GM12878 (cell line): ENCODE data around the gene ASB3.

ENCODE experiments used
- EZH2 ChIP-seq: IDR thresholded peaks from 2 replicates; pipeline ENCODE4 v1.6.1; 2012; ENCODE audit warnings: low read depth, mild to moderate bottlenecking, control low read depth, inconsistent platforms, low read length, borderline replicate concordance; ENCODE audit not compliant: control insufficient read depth
- NBN ChIP-seq: fragments of 450-650 bp; IDR thresholded peaks from 2 replicates; pipeline ENCODE4 v1.6.1; 2016
- PAX5 ChIP-seq: IDR thresholded peaks from 2 replicates; pipeline ENCODE4 v1.6.1; 2011; ENCODE audit warnings: low read depth, low read length, borderline replicate concordance
- POLR2A ChIP-seq: IDR thresholded peaks from 2 replicates; pipeline ENCODE4 v1.6.1; 2011; ENCODE audit warnings: low read depth, mild to moderate bottlenecking, low read length
- POLR2AphosphoS5 ChIP-seq: IDR thresholded peaks from 2 replicates; pipeline ENCODE4 v1.6.1; 2011; ENCODE audit warnings: mild to moderate bottlenecking, low read length, inconsistent platforms
- RAD21 ChIP-seq: IDR thresholded peaks from 2 replicates; pipeline ENCODE4 v1.6.1; 2011; ENCODE audit warnings: mild to moderate bottlenecking, low read depth, low read length, moderate library complexity; ENCODE audit not compliant: insufficient read depth
- RFX5 ChIP-seq: IDR thresholded peaks from 2 replicates; pipeline ENCODE4 v1.6.1; 2011; ENCODE audit warnings: low read depth, low read length, improper control_type of control experiment
- SIX5 ChIP-seq: IDR thresholded peaks from 2 replicates; pipeline ENCODE4 v1.6.1; 2011; ENCODE audit warnings: mild to moderate bottlenecking, low read depth, low read length, moderate library complexity; ENCODE audit not compliant: severe bottlenecking
- SMC3 ChIP-seq: IDR thresholded peaks from 2 replicates; pipeline ENCODE4 v1.6.1; 2011; ENCODE audit warnings: low read length, improper control_type of control experiment, borderline replicate concordance
- TF ChIP-seq, protein P1 (sequence below): IDR thresholded peaks from 2 replicates; pipeline ENCODE4 v1.6.1; 2011; ENCODE audit warnings: borderline replicate concordance, low read depth, mild to moderate bottlenecking, moderate library complexity, mixed read lengths, low read length; ENCODE audit not compliant: insufficient read depth; ENCODE audit errors: extremely low read length
- TF ChIP-seq, protein P2 (sequence below): IDR thresholded peaks from 2 replicates; pipeline ENCODE4 v1.6.1; 2011; ENCODE audit warnings: low read depth, mild to moderate bottlenecking, low read length, moderate library complexity, borderline replicate concordance; ENCODE audit errors: extremely low read depth
- TF ChIP-seq, protein P3 (sequence below), 3 experiments: IDR thresholded peaks in 2 of 3; conservative IDR thresholded peaks in 1 of 3; 2 replicates each; pipeline ENCODE4 v1.5.1; 2011; ENCODE audit warnings: low read depth in 3 of 3, low read length in 3 of 3, mild to moderate bottlenecking in 3 of 3, control low read depth in 2 of 3, moderate library complexity in 2 of 3, inconsistent platforms in 1 of 3, mixed read lengths in 1 of 3; ENCODE audit not compliant: control insufficient read depth in 2 of 3, insufficient read depth in 1 of 3; ENCODE audit errors: extremely low read depth in 1 of 3
- TF ChIP-seq, protein P4 (sequence below): fragments of 450-650 bp; IDR thresholded peaks from 2 replicates; pipeline ENCODE4 v1.6.1; 2017; ENCODE audit warnings: antibody characterized with exemption, mild to moderate bottlenecking, moderate library complexity

GRCh38 chr2:53715568-53715967, 71.2 kb downstream of the ASB3 start:
- TF ChIP-seq, protein P1, sequence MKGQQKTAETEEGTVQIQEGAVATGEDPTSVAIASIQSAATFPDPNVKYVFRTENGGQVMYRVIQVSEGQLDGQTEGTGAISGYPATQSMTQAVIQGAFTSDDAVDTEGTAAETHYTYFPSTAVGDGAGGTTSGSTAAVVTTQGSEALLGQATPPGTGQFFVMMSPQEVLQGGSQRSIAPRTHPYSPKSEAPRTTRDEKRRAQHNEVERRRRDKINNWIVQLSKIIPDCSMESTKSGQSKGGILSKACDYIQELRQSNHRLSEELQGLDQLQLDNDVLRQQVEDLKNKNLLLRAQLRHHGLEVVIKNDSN = no peak
- TF ChIP-seq, protein P2, sequence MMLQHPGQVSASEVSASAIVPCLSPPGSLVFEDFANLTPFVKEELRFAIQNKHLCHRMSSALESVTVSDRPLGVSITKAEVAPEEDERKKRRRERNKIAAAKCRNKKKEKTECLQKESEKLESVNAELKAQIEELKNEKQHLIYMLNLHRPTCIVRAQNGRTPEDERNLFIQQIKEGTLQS = no peak
- no peak for TF ChIP-seq SIX5
- TF ChIP-seq, protein P3, sequence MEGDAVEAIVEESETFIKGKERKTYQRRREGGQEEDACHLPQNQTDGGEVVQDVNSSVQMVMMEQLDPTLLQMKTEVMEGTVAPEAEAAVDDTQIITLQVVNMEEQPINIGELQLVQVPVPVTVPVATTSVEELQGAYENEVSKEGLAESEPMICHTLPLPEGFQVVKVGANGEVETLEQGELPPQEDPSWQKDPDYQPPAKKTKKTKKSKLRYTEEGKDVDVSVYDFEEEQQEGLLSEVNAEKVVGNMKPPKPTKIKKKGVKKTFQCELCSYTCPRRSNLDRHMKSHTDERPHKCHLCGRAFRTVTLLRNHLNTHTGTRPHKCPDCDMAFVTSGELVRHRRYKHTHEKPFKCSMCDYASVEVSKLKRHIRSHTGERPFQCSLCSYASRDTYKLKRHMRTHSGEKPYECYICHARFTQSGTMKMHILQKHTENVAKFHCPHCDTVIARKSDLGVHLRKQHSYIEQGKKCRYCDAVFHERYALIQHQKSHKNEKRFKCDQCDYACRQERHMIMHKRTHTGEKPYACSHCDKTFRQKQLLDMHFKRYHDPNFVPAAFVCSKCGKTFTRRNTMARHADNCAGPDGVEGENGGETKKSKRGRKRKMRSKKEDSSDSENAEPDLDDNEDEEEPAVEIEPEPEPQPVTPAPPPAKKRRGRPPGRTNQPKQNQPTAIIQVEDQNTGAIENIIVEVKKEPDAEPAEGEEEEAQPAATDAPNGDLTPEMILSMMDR (IDR thresholded peaks at IDR 0.05 in 2 of 3, conservative IDR thresholded peaks at IDR 0.05 in 1 of 3; ENCODE audit: control insufficient read depth in 2 of 3, extremely low read depth in 1 of 3, insufficient read depth in 1 of 3, low read depth in 3 of 3, low read length in 3 of 3) = peak in 2 of 3 experiments; percentile 18 to 36; a peak in 3 of 6 replicates
- peak; percentile 12; the same call in 1 of the 2 replicates for TF ChIP-seq SMC3
- TF ChIP-seq NBN = no peak
- no peak for TF ChIP-seq POLR2AphosphoS5
- TF ChIP-seq POLR2A = no peak
- 0 out of 2 replicates have a peak, but pooled peaks have one; percentile 20 for TF ChIP-seq RAD21
- TF ChIP-seq RFX5 = no peak
- TF ChIP-seq, protein P4, sequence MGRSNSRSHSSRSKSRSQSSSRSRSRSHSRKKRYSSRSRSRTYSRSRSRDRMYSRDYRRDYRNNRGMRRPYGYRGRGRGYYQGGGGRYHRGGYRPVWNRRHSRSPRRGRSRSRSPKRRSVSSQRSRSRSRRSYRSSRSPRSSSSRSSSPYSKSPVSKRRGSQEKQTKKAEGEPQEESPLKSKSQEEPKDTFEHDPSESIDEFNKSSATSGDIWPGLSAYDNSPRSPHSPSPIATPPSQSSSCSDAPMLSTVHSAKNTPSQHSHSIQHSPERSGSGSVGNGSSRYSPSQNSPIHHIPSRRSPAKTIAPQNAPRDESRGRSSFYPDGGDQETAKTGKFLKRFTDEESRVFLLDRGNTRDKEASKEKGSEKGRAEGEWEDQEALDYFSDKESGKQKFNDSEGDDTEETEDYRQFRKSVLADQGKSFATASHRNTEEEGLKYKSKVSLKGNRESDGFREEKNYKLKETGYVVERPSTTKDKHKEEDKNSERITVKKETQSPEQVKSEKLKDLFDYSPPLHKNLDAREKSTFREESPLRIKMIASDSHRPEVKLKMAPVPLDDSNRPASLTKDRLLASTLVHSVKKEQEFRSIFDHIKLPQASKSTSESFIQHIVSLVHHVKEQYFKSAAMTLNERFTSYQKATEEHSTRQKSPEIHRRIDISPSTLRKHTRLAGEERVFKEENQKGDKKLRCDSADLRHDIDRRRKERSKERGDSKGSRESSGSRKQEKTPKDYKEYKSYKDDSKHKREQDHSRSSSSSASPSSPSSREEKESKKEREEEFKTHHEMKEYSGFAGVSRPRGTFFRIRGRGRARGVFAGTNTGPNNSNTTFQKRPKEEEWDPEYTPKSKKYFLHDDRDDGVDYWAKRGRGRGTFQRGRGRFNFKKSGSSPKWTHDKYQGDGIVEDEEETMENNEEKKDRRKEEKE = no peak
- no peak for TF ChIP-seq EZH2
- TF ChIP-seq PAX5 = no peak
